Body of pancreas (tissue), 4 donors: Measurements from ENCODE around the gene C20orf96.

Experiments
- POLR2A ChIP-seq, 3 donors: fragments of 450-650 bp; IDR thresholded peaks; one replicate each; pipeline ENCODE4 v1.6.1; 2016; ENCODE audit warnings: antibody characterized with exemption in 3 of 3, mild to moderate bottlenecking in 2 of 3
- TF ChIP-seq, protein P1 (sequence below), 7 experiments: fragments of 450-650 bp in 4 of 7; fragments of 200-600 bp in 3 of 7; sonication (generic) in 3 of 7; IDR thresholded peaks; one replicate each; pipeline ENCODE4 v1.5.1; 2016 to 2019; ENCODE audit warnings: antibody characterized with exemption in 7 of 7

DNA sequence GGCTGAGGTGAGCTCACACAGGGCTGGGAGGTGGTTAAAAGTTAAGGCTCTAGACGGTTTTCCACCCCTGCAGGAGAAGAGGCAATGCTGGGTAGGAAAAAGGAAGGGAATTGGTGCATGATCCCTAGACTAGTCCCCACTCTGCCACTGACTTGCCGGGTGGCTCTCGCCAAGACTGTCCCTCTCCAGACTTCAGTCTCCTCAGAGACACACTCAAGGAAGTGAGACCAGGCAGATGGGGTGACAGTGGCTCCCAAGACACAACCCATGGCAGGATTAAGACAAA, 13.1 kb downstream of the C20orf96 start:
- no peak for TF ChIP-seq POLR2A (IDR thresholded peaks at IDR 0.05)
- TF ChIP-seq, protein P1, sequence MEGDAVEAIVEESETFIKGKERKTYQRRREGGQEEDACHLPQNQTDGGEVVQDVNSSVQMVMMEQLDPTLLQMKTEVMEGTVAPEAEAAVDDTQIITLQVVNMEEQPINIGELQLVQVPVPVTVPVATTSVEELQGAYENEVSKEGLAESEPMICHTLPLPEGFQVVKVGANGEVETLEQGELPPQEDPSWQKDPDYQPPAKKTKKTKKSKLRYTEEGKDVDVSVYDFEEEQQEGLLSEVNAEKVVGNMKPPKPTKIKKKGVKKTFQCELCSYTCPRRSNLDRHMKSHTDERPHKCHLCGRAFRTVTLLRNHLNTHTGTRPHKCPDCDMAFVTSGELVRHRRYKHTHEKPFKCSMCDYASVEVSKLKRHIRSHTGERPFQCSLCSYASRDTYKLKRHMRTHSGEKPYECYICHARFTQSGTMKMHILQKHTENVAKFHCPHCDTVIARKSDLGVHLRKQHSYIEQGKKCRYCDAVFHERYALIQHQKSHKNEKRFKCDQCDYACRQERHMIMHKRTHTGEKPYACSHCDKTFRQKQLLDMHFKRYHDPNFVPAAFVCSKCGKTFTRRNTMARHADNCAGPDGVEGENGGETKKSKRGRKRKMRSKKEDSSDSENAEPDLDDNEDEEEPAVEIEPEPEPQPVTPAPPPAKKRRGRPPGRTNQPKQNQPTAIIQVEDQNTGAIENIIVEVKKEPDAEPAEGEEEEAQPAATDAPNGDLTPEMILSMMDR (IDR thresholded peaks at IDR 0.05) = no peak
